GM18498 (cell line): ENCODE measurements around the gene TTYH1.
"Not testable (repeated sequence)": the region's sequence is repeated elsewhere in the genome, so short reads cannot be mapped to it uniquely, and the experiment has no call there.

Source experiments
- ATAC-seq: cut with Tn5 transposase; IDR thresholded peaks from one replicate; pipeline ENCODE4 v1.9.1; 2021; ENCODE audit warnings: mild to moderate bottlenecking, moderate library complexity; ENCODE audit not compliant: unreplicated experiment

Gene TTYH1

GRCh38 chr19:54436628-54437252, 21.5 kb downstream of the TTYH1 start:
- ATAC-seq: no peak

- ATAC-seq: no peak
These were observed 24.0 kb downstream of the TTYH1 start for GRCh38 chr19:54439174-54439851.

GRCh38 chr19:54440641-54441040, 25.4 kb downstream of the TTYH1 start:
- no peak for ATAC-seq

- no peak for ATAC-seq
These were observed 29.5 kb downstream of the TTYH1 start for GRCh38 chr19:54444737-54445136.

GRCh38 chr19:54446349-54446748, 31.1 kb downstream of the TTYH1 start:
- not testable (repeated sequence) for ATAC-seq

- ATAC-seq: peak; percentile 7
These were observed 32.9 kb downstream of the TTYH1 start for GRCh38 chr19:54448040-54448773.

GRCh38 chr19:54448774-54449700, 33.8 kb downstream of the TTYH1 start, which contains the start of gene LENG8:
LENG8 (plus strand) TSS chr19:54449199; CDS start chr19:54451345, 2,146 bp downstream.
- ATAC-seq: peak; percentile 87

GRCh38 chr19:54449701-54450069, 34.4 kb downstream of the TTYH1 start:
- ATAC-seq: no peak

GRCh38 chr19:54451331-54451871, 36.1 kb downstream of the TTYH1 start:
- ATAC-seq: no peak

- no peak for ATAC-seq
These were observed 36.7 kb downstream of the TTYH1 start for GRCh38 chr19:54451997-54452396.

GRCh38 chr19:54452626-54453025, 37.4 kb downstream of the TTYH1 start:
- ATAC-seq: no peak

GRCh38 chr19:54453921-54454780, 38.9 kb downstream of the TTYH1 start:
- no peak for ATAC-seq

- no peak for ATAC-seq
These were observed 39.8 kb downstream of the TTYH1 start for GRCh38 chr19:54454781-54455675.

GRCh38 chr19:54455786-54456422, 40.6 kb downstream of the TTYH1 start:
- ATAC-seq: no peak

GRCh38 chr19:54456423-54457373, 41.4 kb downstream of the TTYH1 start:
- no peak for ATAC-seq

GRCh38 chr19:54457773-54458647, 42.7 kb downstream of the TTYH1 start:
- no peak for ATAC-seq
